Hematopoietic multipotent progenitor cell treated with erythropoietin and hydrocortisone succinate and interleukin-3 and kit ligand, for 8 days (in vitro differentiated cells): ENCODE data around the gene SH3TC1.

Experiments used
- DNase-seq: peaks from one replicate; pipeline ENCODE4 v3.0.0-alpha.2; 2015

Gene SH3TC1

DNA sequence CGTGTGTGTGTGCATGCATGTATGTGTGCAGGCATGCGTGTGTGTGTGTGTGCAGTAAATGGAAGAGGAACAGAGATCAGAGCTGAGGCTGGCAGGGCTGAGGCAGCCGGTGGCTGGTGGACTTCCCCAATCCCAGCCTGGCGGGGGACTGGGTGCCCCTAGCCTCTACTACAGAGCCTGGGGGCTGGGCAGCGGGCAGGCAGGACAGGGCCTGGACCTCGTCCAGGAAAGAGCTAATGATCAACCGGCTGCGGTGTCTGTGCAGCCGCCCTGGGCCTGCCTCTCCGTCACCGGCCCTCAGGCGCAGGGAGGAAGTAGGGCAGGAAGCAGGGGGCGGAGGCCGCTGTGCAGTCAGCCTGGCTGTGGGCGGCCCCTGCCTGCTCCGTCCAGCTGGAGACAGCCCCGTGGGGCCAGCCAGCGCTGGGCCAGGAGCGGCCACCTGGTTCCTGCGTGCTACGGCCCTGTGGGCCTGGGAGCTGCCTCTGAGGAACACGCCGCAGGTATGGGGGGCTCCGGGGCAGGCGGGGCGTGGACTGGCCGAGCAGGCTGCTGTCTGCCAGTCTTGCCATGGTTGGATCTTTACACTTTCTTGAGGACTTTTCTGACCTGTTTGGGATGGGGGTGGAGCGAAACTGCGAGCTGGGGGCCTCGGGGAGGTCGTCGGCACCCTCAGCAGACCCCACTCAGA, at the start of gene SH3TC1:
SH3TC1 (plus strand) TSS at position 385 of the 688 bp plus-strand sequence. CDS start 5,905 bp downstream, outside the sequence.
- DNase-seq, result peak; percentile 44

DNA sequence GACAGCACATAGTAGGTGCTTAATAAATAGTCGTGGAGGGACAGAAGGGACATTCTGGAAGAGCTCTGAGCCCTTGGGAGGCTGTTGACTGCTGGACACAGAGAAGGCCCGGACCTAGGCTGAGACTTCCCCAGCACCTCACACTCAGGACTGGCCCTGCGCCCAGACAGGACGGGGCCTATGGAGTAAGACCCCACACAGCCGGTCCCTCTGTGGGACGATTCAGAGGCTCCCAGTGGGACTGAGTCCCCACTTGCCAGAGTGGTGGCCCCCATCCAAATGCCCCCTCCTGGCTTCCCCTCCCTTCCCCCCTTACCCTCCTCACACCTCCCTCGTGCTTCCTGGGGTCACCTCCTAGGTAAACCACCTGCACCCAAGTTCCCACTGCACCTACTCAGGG, 49.4 kb upstream of the SH3TC1 start:
- DNase-seq, result no peak

DNA sequence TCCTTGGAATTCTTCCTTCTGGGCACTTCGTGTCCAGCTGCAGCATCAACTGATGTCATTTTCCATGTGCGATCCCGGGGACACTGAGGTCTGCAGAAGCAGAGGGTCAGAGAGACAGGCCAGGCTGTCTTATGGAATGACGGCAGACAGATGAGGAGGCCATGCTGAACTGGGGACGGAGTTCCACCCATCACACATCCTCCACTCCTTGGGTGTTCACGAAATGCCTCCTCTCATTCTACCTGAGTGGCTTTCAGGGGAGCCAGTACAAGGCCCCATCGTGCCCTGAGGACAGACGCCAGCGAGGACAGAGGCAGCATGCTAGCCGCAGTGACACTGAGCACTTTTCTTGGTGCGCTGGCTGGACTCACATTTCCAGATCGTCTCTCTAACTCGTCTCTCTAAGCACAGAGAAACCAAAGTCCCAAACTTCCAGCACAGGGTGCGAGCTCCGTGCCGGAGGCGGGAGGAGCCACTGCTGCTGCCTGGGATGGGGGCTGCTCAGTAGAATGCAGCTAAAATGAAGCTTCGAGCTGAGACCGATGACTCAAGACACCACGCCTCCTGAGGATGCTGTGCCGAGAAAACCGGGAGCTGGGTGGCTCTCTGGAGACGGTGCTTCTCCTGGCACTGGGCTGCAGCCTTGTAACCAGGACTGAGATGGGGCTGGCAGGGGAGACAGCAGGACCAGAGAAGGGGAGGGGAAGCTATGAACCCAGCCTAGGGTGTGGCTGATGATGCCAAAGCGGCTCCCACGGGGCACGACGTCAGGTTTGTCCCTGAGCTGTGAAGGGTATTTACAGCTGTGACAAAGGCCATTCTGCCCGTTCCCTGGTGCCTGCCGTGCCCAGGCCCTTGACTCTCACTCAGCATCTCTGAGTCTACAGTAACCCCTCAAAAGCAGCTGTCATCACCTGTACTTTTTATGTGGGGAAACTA, 48.7 kb upstream of the SH3TC1 start:
- DNase-seq, result no peak

DNA sequence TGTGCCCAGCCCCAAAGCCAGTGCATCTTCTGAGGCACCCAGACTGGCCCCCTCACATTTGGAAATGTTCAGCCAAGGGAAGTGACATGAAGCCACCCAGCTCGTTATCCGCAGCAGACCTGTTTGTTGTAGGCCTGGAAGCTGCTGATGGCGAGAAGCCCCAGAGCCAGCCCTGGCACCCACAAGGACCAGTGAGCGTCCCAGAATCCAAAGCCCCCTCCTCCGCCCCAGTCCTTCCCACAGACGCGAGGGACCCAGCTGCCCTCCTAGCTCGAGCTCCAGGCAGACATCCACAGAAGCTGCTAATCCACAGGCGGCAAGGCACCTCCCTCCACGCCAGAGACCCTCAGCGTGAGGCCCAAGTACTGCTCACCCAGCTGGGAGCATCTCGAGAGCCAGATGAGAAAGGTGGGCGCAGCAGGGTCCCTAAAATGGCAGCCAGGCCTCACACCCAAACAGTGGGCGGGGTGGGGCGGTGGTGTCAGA, 47.9 kb upstream of the SH3TC1 start:
- DNase-seq, result no peak

DNA sequence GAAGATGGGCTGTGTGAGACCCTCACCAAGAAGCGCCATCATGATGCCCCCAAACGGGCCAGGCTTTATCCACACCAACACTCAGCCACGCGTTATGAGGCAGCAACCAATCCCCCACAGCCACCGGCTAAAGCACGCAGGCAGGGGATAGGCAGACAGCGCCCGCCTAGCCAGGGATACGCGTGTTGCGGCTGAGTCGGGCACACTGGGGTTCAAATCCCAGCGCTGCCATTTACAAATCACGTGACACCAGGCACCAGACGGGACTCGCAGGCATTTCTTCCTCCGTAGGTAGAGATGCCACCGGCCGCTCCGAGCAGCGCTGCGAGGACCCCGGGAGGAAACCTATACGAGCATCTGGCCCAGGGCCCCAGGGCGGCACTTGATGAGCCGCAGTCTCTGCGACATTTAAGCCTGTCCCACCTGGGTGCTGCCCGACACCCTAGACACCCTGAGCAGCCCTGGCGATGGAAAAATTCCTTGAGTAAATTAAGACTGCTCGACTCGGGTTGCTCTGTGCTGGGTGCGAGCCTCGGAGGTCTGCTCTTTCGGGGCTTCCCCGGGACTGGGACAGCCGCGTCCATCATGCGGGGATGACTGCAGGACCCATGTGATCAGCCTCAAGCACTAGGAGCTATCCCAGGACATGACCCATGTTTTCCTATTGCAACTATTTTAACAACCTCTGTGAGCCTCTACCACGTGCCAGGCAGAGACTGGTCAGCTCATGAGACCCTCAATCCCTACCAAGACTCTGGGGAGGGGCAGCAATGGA, 46.8 kb upstream of the SH3TC1 start:
- no peak for DNase-seq

DNA sequence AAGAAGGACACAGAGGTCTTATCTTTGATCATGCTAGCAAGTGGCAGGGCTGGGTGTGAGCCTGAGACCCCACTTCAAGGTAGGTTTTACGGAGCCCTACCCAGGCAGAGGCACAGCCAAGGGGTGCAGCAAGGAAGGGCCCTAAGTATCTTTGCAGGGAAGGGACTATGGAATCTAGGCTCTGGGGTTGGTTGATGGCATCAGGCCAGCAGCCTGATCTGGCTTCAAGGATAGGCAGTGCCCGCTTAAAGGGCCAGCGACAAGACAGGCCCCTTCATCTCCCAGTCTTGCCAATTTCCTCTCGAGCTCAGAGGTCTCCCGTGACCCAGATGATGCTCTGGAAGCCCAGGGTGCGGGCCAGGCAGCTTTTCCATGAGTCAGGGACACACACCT, 46.2 kb upstream of the SH3TC1 start:
- DNase-seq, result no peak

DNA sequence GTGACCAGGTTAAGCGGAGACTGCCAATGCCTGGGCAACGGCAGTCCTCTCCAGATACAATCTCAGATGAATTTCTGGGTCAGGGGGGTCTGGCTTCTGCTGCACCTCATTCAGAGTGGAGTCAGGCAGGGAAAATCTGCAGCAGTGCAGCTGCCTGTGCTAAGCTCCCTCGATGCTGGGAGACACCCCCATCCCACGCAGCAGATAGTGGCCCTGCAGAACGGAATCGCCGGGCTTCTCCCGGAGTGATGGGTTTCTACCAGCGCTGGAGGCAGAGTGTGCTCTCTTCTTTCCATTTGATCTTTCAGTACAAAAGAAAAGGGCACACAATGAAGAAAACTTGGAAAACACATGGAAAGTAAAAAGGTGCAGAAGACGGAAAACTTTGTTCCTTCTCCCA, 45.6 kb upstream of the SH3TC1 start:
- no peak for DNase-seq

DNA sequence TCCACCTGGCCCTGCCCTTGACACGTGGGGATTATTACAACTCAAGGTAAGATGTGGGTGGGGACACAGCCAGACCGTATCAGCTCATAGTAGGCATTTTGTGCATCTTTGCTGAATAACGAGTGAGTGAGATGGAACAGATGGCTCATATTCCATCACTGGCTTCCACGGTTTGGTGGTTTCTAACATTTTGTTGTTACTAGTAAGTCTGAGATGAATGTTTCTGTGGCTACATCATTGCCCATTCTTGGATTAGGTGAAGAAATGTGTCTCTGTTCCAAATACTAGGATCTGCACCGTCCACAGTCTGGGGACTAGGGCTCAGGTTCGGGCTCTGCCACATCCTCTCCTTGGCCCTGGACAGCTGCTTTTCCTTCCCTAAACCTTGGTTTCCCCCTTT, 44.0 kb upstream of the SH3TC1 start:
- no peak for DNase-seq

DNA sequence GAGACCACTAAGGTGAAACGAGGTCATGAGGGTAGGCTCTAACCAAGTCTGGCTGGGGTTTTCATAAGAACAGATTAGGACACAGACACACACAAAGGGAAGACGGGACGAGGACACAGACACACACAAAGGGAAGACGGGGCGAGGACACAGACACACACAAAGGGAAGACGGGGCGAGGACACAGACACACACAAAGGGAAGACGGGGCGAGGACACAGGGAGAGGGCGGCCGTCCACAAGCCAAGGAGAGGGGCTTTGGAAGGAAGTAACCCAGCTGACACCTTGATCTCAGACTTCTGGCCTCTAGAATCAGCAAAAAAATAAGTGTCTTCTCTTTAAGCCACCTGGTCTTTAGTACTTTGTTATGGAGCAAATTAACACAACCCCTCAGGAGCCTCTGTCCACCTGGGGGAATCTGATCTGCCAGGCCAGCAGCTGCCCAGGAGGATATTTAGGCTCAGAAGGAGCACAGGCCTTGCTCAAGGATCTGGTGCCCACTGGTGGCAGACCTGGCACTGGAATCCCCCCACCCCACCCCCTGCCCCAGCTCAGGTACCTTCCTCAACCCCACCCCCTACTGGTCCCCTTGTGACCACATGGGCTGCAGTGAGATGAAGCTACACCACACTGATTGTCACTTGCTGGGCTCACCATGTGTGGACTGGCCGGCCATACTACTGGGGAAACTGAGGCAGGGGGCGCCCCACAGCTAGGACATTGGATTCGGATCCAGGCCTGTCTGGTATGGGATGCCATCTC, 43.2 kb upstream of the SH3TC1 start:
- no peak for DNase-seq

DNA sequence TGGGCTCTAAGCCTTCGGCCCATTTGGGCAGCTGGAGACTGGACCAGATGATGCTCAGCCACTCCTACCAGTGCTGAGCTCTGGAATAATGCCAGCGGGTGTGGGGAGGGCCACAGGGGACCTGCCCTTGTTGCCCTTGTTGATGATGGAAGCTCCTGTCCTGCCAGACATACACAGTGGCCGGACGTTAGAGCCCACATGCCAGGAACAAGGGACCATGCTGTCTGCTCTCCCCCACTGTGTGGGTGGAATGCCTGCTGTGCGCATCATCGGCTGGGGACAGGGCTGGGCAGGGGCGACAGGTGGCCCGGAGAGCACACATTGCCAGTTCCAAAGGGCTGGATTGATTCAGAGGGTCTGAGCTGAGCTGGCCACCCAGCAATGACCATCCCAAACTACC, 42.5 kb upstream of the SH3TC1 start:
- no peak for DNase-seq

DNA sequence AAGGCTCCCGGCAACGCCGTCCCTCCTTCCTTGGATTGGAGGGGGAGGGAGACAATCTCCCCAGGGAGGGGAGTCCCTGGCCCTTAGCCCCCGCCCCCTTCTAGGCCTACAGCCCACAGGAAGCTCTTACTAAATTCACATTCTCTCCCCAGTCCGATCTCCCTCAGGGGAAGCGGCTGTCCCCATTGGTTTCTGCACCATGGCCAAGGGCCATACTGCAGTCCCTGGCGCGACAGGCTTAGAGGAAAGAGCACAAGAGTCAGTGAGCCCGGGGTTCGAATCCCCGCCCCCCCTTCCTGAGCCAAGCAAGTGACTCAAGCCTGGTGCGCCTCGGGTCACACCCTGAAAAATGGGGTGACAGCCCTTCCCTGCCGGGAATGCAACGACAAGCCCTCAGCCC, 41.6 kb upstream of the SH3TC1 start:
- DNase-seq, result no peak

DNA sequence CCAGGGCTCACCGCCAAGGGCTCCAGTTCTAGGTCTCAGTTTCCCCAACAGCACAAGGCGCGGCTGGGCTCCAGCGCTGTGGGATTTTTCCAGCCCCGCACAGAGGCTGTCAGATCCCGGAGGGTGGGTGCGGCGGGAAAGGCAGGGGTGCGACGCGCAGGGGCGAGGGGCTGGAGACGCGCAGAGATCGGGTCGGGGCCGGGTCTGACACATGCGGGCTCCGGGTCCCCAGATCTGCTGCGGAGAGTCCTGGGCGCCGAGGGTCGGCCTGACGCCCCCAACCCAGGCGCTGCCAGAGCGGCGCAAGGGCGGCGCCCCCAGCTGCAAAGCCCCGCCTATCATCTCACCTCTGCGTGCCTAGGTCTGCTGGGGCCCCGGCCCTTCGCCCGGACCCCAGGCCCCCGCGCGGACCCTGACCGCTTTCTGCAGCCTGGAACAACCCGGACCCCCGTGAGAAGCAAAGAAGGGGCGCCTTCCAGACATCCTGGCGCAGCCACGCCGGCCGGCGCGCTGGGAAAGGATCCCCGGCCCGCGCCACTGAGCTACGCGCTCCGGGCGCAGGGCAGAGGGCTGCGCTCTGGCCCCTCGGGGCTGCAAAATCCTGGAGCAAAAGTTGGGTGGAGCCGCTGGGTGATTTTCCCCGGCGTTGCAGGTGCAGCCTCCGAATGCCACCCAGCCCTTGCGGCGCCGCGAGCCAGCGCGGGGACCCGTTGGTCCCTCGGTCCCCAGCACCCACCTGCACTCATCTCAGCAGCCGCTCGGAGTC, 41.0 kb upstream of the SH3TC1 start:
- no peak for DNase-seq

DNA sequence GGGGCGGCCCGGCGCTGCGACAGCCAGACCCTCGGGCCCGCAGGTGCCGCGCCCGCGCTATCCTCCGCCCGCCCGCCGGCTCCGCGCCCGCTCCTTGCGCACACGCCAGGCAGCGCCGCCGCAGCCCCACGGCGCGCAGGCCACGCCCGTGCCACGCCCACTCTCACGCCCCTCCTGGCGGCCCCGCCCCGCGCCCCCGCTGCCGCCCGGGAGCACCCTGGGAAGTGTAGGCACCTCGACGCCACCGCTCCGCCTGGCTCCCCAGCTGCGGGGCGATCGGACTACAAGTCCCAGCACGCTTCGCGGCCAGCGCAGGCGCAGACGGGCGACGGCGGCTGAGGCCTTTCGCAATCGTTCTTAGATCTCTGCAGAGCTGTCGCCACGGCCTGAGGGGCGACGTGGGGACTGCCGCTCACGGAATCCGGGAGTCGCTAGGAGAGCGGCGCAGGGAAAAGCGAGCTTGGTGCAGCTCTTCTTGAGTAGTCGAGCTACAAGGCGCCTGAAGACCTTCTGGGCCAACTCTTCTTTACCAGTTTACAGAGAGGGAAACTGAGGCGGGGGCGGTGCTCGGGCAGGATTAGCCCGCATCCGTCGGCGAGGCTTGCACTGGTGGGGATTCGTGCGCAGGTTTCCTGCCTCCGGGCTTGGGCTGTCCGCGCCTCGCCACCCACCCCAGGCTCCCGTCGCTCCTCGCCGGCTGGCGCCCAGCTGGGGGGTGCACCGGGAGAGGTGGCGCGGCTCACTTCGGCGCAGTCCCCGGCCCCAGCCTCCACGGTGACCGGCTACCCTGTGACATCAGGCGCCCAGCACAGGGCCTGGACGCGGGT, 40.2 kb upstream of the SH3TC1 start, which contains the start of gene ABLIM2:
ABLIM2 (minus strand) TSS at position 104 of the 827 bp plus-strand sequence. CDS start 124 bp downstream, outside the sequence.
- peak; percentile 96 for DNase-seq

DNA sequence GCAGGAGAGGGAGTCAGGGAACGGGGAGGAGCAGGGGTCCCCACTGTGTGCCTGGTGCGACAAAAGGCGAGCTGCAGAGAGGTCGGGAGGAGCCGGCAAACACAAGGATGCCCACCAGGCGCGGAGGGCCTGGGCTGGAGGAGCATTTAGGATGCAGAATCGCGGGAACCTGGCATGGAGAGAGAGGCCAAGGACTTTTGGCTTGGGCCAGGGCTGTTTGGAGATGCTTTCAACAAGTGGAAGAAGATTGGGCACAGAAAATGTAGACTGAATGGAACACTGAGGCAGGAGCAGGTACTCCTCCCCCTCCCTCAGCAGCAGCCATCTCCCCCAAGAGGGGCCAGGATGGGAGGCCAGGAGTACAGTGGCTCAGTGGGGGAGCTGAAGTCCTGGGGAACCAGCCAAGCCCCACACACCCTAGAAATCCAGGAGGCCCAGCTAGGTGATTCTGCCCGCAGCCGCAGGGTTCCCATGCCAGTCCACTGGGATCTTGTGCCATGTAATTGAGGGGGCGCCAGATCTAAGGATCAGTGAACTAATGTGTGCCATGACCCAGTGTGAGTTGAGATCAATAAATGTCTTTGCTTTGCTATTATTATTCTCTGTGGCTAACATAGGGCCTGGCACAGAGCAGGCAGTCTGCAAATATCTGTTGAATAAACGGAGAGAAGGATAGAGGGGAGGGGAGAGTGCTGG, 39.4 kb upstream of the SH3TC1 start:
- DNase-seq, result no peak

DNA sequence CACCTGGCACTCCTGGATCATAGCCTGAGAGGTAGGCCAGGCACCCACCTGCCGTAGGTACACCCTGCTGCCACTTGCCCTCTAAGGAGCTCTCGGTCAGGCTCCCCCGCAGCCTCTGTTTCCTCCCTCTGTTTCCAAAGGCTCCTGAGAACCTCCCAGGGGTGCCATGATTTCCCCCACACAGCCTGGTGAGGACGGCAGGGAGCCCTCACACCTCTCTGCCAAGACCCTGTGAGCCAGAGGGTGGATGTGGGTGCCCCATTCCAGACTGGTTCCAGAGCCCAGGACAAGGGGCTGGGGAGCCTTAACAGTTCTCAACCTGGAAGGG, 38.9 kb upstream of the SH3TC1 start:
- no peak for DNase-seq

DNA sequence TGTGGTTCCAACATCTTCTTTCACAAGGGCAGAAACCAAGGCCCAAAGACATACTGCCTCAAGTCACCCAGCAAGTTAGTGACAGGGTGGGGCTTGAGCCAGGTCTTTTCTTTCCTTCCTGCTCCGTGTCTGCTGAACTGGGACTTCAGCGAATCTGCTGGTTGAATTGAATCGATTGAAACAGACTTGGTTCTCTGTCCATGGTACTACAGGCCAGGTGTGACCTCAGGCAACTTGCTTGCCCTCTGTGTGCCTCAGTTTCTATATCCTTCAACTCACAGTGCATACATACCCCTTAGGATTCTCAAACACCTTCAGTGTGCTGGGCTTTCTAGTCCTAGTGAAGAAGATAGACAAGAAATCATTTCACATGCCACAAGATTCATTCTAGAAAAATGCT, 38.5 kb upstream of the SH3TC1 start:
- no peak for DNase-seq

DNA sequence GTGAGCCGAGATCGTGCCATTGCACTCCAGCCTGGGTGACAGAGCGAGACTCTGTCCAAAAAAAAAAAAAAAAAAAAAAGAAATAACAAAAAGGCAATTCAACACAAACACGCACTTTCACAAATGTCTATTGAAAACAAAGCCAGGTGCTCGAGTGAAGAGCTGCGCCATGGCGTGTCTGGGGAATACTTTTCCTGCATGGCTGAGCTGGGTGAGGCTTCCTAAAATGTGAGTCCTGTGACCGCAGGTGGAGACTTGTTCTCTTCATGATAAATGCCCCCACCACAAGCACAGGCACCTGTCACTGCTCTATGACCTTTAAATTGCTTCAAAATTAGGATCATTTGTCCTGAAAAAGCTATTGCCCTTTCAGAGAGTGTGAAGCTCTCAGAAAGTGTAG, 36.5 kb upstream of the SH3TC1 start:
- DNase-seq, result no peak

DNA sequence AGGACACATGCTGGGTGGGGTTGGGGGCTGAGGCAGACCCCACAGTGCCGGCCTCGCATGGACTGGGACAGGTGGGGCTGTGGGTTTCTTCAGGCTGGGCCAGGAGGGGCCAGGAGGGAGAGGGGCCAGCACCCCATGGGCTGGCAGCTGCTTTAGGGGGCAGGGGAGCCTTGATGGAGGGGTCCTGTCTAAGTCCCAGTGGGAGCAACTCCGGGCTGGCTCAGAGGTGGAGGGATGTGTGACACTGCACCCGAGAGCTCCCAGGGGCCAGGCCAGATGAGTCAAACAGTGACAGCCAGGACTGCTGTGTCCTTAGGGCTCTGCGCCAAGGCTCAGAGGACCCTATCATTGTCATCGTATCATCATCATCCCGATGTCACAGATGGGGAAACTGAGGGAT, 36.1 kb upstream of the SH3TC1 start:
- DNase-seq, result no peak

DNA sequence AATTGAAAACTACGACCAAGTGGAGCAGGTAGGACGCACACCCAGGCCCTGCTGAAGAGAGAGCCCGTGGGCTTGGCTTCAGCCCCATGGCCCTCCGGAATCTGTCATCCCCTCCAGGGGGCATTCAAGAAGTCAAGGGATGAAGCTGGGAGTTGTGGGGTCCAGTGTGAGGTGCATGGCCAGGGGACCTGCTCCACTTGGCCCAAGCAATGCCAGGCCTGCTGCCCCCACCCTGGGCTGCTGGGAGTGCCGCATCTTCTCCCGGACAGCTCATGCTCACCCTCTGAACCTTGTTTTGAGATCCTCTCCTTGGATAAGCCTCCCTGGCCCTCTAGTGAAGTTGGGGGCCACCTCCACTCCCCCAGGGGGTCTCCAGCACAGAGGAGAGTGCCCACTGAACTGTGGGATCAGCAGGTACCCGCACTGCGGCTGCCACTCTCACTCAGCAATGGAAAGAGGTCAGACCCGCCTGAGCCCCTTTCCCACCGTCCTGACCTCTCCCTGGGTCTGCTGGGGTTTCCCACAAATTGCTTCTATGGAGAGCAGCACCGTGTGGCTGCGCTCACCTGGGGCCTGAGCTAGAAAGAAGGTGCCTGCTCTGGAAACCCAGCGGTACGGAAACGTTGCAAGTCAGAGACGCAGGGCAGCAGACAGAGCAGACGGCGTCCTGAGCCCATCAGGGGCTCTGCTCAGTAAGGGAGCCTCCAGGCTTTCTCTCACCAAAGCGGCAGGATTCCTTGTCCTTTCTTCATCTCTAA, 35.5 kb upstream of the SH3TC1 start:
- no peak for DNase-seq
